GM18519 (cell line): Measurements from ENCODE around the gene CHRM4.
"Not testable (repeated sequence)": the region's sequence is repeated elsewhere in the genome, so short reads cannot be mapped to it uniquely, and the experiment has no call there.

Experiments used
- ATAC-seq: cut with Tn5 transposase; IDR thresholded peaks from one replicate; pipeline ENCODE4 v1.9.1; 2021; ENCODE audit warnings: mild to moderate bottlenecking, moderate library complexity; ENCODE audit not compliant: unreplicated experiment, low FRiP score

Gene CHRM4

DNA sequence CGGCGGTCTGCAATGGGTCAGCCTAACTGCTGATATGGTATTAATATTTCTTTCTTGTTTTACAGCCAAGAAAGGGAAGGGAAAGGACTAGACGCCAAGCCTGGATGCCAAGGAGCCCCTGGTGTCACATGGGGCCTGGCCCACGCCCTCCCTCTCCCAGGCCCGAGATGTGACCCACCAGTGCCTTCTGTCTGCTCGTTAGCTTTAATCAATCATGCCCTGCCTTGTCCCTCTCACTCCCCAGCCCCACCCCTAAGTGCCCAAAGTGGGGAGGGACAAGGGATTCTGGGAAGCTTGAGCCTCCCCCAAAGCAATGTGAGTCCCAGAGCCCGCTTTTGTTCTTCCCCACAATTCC lies 8.2 kb downstream of the CHRM4 start:
- no peak for ATAC-seq

DNA sequence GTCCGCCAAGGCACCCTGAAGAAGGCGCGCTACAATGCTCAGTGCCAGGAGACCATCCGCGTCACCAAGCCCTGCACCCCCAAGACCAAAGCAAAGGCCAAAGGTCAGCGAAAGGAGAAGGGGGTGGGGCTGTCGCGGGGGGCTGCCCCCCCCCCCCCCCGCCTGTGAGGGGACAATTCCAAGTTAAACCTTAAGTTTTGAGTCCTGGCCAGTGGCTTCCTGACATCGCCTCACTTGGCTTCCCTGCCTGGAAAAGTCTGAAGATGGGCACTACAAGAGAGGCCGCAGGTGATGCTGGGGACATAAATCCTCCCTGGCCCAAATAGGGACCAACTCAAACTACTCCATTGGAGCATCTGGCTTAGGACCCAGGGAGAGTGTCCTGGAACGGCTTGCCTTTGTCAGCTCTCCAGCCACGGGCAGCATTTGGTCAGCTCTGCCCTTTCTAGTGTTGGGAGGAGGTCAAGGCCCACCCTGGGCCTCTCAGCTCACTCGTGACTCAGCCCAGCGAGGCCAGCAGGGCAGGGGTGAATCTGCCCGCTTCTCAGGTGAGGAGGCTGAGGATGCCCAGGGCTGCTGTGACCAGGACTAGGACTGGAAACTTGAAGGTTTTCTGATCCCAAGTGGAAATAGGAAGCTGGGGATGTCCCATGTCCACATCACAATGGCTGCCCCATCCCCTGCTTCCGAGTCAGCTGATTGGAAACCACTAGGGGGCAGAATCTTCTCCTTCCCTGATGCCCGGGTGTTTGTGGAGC lies 8.8 kb downstream of the CHRM4 start:
- no peak for ATAC-seq

DNA sequence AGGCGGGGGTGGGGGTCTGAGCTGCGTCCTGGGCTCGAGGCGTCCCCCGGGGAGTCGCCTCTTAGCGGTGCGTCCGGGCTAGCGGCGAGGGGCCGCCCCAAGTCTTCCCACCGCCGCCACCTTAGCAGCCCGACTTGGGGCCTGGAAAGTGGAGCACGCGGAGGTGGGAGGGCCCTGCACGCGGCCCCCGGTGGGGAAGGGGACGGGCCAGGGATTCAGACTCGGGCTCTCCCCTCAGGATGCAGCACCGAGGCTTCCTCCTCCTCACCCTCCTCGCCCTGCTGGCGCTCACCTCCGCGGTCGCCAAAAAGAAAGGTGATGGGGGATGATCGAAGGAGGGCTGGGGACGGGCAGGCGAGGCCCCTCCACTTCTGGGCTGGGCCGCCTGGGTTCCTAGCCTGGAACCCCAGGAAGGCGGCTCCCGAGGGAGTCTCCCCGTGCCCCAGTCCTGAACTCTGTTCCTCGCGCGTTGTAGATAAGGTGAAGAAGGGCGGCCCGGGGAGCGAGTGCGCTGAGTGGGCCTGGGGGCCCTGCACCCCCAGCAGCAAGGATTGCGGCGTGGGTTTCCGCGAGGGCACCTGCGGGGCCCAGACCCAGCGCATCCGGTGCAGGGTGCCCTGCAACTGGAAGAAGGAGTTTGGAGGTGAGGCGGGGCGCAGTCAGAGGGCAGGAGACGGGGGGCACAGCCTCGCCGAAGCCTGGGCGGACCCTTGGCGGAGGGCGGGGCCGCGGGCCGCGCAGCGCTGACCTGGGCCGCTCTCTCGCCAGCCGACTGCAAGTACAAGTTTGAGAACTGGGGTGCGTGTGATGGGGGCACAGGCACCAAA lies 9.5 kb downstream of the CHRM4 start:
- ATAC-seq, result no peak

DNA sequence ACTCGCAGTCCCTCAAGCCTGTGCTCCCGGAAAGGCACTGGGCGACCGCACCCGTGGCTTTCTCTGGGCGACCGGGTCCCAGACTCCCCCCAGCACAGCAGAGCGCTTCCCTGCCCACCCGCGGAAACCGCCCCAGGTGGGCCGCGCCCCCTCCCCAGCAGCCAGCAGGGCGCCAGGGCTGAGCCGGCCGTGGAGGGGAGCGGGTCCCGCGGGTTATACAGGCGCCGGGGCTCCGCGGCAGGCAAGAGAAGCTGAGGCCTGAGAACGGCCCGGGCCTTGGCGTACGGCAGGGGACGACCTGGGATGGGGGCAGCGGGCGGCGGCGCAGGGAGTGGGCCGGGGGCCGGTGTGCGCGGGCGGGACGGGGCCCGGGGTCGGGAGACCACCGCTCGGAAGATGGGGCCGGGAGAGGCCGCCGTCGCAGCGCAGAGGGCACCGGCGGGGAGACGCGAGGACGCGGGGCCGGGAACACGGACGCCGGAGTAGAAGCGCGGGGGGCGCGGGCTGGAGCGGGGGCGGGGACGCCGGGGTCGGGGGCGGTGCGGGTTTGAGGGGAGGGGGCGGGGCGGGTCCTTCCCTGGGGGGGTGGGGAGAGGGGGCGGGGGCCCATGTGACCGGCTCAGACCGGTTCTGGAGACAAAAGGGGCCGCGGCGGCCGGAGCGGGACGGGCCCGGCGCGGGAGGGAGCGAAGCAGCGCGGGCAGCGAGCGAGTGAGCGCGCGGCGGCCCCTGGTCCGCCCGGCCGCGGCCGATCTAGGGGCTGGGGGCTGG lies 10.3 kb downstream of the CHRM4 start, which contains the start of gene MDK:
Gene MDK (plus strand): TSS at position 622 of the 771 bp plus-strand sequence. CDS start 389 bp downstream, outside the sequence.
- ATAC-seq, result no peak

DNA sequence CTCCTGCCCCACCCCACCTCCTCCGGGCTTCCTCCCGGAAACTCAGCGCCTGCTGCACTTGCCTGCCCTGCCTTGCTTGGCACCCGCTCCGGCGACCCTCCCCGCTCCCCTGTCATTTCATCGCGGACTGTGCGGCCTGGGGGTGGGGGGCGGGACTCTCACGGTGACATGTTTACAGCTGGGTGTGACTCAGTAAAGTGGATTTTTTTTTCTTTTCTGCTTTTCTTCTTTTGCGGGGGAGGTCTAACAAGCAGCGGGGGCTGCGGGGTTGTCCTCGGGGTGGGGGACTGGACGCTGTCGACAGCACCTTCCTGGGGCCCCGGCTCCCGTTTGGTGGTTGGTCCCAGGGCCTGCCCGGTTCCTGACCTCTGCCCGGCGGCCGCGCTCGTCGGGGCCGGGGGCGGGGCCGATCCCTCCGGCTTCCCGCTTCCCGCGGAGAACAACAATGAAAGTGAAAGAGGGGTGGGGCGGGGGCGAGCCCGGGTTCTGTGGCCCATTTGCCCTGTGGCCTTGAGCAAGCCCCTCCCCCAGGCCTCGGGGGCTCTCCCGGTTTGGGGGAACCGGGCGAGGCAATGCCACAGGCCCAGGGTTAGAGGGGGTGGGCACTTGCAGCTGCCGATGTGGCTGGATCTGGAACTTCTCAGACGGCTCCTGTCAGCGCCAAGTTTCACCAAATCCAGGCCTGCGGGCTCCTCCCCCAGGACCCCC lies 11.1 kb downstream of the CHRM4 start:
- no peak for ATAC-seq

DNA sequence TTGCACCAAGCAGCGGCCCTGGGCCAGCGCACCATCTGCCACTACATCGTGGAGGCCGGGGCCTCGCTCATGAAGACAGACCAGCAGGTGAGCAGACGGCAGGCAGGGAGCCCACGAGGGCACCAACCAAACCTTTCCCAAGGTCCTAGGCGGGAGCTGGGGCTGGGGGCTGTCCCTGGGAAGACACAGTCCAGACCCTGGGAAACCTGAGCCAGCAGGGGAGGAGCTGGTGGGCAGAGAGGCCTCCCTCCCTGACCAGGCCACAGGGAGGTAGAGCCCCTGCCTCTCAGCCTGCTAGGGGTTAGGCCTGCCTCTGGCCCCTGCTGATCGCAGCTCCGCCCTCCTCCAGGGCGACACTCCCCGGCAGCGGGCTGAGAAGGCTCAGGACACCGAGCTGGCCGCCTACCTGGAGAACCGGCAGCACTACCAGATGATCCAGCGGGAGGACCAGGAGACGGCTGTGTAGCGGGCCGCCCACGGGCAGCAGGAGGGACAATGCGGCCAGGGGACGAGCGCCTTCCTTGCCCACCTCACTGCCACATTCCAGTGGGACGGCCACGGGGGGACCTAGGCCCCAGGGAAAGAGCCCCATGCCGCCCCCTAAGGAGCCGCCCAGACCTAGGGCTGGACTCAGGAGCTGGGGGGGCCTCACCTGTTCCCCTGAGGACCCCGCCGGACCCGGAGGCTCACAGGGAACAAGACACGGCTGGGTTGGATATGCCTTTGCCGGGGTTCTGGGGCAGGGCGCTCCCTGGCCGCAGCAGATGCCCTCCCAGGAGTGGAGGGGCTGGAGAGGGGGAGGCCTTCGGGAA lies 11.9 kb downstream of the CHRM4 start:
- ATAC-seq, result not testable (repeated sequence)

DNA sequence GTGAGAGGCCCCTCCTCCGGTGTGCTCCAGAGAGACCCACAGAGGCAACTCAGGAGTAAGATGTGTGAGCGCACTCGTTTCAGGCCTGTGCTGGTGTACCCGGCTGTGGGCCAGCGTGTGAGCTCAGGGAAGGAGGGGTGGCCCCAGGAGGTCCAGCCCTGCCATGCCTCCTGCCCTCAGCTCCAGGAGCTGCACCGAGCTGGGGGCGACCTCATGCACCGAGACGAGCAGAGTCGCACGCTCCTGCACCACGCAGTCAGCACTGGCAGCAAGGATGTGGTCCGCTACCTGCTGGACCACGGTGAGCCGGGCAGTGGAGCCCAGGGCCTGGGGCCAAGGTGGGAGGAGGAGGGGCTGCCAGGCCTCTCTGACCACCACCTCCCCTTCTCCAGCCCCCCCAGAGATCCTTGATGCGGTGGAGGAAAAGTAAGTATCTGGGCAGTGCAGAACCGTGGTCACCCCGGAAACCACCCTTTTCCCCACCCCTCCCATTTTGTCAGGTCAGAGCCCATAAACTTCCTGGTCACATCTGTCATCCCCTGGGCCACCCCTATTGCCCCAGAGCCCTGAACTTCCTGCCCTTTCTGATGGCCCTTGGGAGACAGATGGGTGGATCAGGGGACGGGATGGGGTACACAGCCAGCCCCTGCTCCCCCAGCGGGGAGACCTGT lies 12.6 kb downstream of the CHRM4 start:
- ATAC-seq, result no peak

DNA sequence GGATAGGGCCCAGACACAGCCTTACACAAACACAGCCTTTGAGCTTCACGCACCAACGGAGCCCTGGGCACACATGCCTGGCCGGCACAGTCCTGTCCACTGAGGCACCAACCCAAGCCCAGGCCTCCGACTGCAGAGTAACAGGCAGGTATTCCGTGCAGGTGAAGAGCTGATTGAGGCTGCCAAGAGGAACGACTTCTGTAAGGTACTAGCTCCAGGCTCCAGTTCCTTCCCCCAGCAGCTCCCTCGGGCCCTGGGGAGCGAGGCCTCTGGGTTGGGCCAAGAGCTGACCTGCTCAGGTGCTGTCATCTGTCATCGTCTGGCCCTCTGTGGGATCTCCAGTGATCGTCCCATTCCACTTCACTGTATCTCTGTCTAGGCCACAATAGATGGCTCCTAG lies 13.3 kb downstream of the CHRM4 start:
- no peak for ATAC-seq

DNA sequence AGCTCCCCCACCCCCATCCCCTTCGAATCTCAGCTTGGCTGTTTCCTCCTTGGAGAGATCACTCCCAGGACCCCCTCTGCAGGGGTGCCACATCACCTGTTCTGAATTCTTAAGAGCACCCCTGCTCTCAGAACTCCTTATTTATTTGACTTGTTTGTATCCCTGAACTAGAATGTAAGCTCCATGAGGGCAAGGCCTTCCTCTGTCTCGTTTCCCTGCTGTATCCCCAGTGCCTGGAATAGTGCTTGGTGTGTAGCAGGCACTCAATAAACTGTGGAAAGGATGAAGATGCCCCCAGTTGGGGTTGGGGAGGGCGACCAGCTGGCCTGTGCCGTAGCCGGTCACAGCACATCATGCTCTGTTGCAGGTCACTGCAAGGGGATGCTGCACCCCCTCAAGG lies 13.7 kb downstream of the CHRM4 start:
- ATAC-seq, result no peak

DNA sequence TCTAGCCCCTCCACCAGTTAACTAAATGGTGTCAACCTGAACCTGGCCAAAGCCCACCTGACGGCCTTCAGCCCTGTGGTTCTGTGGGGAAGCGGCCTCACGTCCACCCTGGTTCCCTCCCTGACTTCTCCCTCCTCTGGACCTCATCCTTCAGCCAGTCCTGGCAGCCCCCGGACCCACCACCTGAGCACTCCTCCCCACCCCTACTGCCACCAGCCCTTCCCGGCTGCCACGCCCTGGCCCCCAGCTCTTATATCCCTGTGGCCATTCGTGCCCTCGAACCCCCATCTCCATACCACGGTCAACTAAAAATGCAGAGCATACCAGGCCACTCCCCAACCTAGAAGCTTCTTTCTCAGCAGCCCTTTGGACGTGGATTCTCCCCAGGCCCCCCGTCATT lies 14.3 kb downstream of the CHRM4 start:
- no peak for ATAC-seq

DNA sequence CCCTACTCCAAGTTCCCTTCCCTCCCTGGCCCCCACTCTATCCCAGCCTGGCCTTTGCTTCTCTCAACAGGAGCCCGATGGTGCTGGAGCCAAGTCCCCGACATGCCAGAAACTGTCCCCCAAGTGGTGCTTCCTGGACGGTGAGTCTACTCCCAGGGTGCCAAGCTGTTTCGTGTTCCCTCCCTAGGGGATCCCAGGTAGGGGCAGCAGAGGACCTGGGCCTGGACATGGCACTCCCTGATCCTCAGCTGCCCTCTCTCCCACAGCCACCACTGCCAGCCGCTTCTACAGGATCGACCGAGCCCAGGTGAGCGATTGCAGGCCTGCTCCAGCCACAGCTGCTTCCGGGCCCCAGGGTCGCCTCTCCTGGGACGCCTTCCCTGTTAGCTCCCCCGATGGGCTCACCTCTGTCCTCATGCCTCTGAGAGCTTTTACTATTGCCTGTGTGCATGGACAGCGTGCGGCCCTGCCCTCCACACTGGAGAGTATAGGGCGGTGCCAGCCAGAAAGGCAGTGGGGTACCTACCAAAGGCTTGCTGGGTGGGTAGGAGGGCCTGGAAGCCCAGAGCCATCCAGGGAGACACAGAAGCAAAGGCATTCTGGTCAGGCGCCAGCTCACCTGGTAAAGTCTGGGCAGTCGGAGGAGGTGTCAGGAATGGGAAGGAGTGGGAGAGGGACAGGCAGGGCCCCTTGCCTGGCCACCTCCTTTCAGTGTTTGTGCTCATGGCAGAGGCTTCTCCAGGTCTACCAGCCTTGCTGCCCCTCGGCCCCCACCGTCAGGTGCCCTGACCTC lies 15.1 kb downstream of the CHRM4 start:
- ATAC-seq, result no peak

DNA sequence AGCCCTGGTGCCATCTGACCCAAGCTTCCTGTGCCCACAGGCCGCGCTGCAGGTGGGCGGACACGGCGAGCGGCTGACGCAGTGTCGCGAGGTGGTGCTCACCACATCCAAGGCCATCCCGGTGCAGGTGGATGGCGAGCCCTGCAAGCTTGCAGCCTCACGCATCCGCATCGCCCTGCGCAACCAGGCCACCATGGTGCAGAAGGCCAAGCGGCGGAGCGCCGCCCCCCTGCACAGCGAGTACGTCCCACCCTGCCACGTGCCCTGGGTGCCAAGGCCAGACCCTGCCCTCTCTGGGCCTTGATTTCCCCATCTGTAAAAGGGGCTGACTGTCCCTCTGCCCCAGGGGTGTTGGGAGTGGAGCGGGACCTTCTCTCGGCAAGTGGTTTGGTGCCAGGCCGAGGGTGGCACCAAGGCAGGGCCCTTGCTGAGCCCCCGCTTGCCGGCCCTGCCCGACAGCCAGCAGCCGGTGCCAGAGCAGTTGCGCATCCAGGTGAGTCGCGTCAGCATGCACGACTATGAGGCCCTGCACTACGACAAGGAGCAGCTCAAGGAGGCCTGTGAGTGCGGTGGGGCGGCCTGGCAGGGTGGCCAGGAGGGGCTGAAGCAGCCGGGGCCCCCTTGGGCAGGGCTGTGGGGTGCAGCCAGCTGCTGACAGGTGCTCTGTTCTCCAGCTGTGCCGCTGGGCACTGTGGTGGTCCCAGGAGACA lies 16.0 kb downstream of the CHRM4 start:
- ATAC-seq, result no peak

DNA sequence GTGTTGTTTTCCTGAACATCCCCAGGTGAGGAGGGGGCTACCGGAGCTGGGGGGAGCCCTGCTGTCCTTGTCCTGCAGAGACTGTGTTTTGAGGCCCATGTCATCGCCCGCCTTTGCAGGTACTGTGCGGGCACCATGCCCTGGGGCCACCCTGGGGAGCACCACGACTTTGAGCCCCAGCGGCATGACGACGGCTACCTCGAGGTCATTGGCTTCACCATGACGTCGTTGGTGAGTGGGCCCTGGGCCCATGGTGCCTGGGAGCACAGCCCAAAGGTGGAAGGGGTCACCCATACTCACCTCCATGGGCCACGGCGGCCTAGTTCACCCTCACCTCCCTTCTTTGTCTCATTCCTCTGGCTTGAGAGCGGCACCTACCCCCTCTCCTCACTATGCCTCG lies 16.8 kb downstream of the CHRM4 start:
- no peak for ATAC-seq

DNA sequence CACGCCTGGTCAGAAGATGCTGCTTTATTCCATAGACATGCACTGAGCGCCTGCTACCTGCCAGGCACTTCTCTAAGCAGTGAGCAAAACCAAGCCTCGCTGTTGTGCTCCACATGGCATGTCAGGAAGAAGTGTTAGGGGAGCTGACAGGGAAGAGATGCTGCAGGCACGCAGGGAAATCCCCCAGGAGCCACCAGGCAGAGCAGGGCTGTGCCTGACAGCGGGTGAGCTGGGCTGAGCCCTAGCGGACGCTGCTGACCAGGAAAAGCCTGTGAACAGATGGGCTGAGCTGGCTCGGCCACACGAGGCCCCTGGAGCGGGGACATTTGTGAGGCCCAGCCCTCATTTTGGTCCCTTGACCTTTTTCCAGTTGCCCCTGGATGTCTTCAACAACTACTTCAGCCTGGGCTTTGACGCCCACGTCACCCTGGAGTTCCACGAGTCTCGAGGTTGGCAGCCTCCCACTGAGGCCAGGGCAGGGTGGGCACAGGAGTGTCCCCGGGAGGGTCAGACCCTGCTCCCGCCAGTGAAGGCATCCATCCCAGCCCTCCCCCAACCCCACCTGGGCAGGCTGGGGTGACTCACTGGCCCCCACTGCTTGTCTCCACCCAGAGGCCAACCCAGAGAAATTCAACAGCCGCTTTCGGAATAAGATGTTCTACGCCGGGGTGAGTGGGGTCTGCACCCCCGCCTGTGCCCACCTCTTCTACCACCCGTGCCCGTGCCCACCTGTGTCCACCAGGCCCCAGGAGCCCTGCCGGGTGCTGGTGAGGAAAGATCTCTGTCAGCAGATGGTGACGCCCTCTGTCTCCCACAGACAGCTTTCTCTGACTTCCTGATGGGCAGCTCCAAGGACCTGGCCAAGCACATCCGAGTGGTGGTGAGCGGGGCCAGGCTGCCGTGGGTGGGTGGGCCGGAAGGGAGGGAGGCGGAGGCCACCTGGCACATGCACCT lies 17.5 kb downstream of the CHRM4 start:
- ATAC-seq, result no peak

DNA sequence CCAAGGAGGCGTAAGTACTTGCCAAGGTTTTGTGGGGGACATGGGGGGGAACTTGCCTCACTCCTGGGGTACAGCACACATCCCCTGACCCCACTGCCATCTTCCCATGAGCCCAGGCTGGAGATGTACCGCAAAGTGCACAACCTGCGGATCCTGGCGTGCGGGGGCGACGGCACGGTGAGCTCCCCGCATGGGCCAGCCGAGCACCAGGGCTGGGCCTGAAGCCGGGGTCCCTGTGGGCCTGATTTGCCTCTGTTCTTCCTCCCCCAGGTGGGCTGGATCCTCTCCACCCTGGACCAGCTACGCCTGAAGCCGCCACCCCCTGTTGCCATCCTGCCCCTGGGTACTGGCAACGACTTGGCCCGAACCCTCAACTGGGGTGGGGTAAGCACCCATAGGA lies 19.1 kb downstream of the CHRM4 start:
- ATAC-seq, result not testable (repeated sequence)

DNA sequence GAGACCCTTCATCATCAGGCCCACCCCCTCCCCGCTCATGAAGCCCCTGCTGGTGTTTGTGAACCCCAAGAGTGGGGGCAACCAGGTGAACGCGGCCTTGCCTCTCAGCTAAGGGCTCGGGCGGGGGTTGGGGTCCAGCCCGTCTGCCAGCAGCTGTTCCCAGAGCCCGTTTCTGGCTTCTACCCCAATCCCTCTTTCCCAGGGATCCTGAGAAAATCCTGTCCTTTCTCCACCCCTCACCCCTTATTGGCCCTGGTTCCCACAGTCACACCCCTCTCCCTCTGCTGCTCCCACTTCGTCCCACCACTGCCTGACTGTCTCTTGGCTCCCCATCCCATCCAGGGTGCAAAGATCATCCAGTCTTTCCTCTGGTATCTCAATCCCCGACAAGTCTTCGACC lies 19.5 kb downstream of the CHRM4 start:
- ATAC-seq, result no peak

DNA sequence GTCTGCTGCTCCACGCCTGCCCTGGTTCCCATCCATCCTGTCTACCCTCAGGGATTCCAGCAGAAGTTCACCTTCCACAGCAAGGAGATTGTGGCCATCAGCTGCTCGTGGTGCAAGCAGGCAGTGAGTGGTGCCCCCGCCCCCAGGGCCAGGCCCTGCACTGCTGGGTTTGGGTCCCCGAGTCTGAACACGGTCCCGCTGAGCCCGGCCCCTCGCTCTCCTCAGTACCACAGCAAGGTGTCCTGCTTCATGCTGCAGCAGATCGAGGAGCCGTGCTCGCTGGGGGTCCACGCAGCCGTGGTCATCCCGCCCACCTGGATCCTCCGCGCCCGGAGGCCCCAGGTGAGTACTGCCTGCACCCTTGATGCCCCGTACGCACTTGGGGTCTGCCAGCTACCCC lies 20.3 kb downstream of the CHRM4 start:
- not testable (repeated sequence) for ATAC-seq
